NCI-H524 treated with DMSO at 0.1 percent for 48 hours (cell line): ENCODE data around the gene UPK3BL1.
"Not testable (repeated sequence)": the region's sequence is repeated elsewhere in the genome, so short reads cannot be mapped to it uniquely, and the experiment has no call there.

Experiments
- DNase-seq: peaks from one replicate; lab custom pipeline; 2025; lab: John Stamatoyannopoulos, UW

Gene UPK3BL1

GRCh38 chr7:102642691-102643090, at the start of gene UPK3BL1:
UPK3BL1 (minus strand) TSS chr7:102642791; CDS start chr7:102642741, 50 bp downstream.
- not testable (repeated sequence) for DNase-seq

GRCh38 chr7:102690602-102691001, 48.0 kb upstream of the UPK3BL1 start:
- DNase-seq = not testable (repeated sequence)

- DNase-seq = not testable (repeated sequence)
Measured at GRCh38 chr7:102689436-102690282, 47.1 kb upstream of the UPK3BL1 start.

GRCh38 chr7:102688299-102689036, 45.9 kb upstream of the UPK3BL1 start:
- not testable (repeated sequence) for DNase-seq

GRCh38 chr7:102682560-102682959, 40.0 kb upstream of the UPK3BL1 start:
- not testable (repeated sequence) for DNase-seq

- not testable (repeated sequence) for DNase-seq
Measured at GRCh38 chr7:102680780-102681179, 38.2 kb upstream of the UPK3BL1 start.

- DNase-seq = not testable (repeated sequence)
Measured at GRCh38 chr7:102675545-102675944, 33.0 kb upstream of the UPK3BL1 start.

GRCh38 chr7:102673447-102674067, 31.0 kb upstream of the UPK3BL1 start:
- not testable (repeated sequence) for DNase-seq

GRCh38 chr7:102671956-102672307, 29.3 kb upstream of the UPK3BL1 start:
- DNase-seq = not testable (repeated sequence)

GRCh38 chr7:102671166-102671955, 28.8 kb upstream of the UPK3BL1 start, which contains the start of gene POLR2J2:
POLR2J2 (minus strand) TSS chr7:102671663; CDS start chr7:102671601, 62 bp downstream.
- not testable (repeated sequence) for DNase-seq

GRCh38 chr7:102667523-102667922, 24.9 kb upstream of the UPK3BL1 start:
- DNase-seq = not testable (repeated sequence)

GRCh38 chr7:102666850-102667249, 24.3 kb upstream of the UPK3BL1 start:
- not testable (repeated sequence) for DNase-seq

GRCh38 chr7:102664765-102665164, 22.2 kb upstream of the UPK3BL1 start:
- not testable (repeated sequence) for DNase-seq

GRCh38 chr7:102649924-102650323, 7.3 kb upstream of the UPK3BL1 start, which contains the start of gene SPDYE2B:
SPDYE2B (plus strand) TSS chr7:102650319; CDS start chr7:102652349, 2,030 bp downstream.
- not testable (repeated sequence) for DNase-seq

- DNase-seq = not testable (repeated sequence)
Measured at GRCh38 chr7:102647813-102648212, 5.2 kb upstream of the UPK3BL1 start.

- DNase-seq = not testable (repeated sequence)
Measured at GRCh38 chr7:102643404-102643803, 813 bp upstream of the UPK3BL1 start.

- DNase-seq = not testable (repeated sequence)
Measured at GRCh38 chr7:102638848-102639247, 3.7 kb downstream of the UPK3BL1 start.

GRCh38 chr7:102636956-102637355, 5.6 kb downstream of the UPK3BL1 start:
- not testable (repeated sequence) for DNase-seq

GRCh38 chr7:102635354-102635753, 7.2 kb downstream of the UPK3BL1 start:
- DNase-seq = not testable (repeated sequence)

- not testable (repeated sequence) for DNase-seq
Measured at GRCh38 chr7:102634299-102634698, 8.3 kb downstream of the UPK3BL1 start.

GRCh38 chr7:102630622-102631021, 12.0 kb downstream of the UPK3BL1 start:
- not testable (repeated sequence) for DNase-seq
